Measurements from ENCODE around the gene TMEM247.

- TF ChIP-seq CTCF (IDR thresholded peaks at IDR 0.05) (no peak), POLR2A (IDR thresholded peaks at IDR 0.05) (no peak)
Measured at GRCh38 chr2:46451131-46451711, 28.1 kb upstream of the TMEM247 start.
